Large intestine (tissue), 3 donors: Measurements from ENCODE around the gene DACH1. TPM values are rescaled to one million over a fixed set of nuclear protein-coding genes. Genes with fewer than 3 reads are reported as not detected.

Source experiments
- DNase-seq, 2 donors: peaks; one replicate each; pipeline versions ENCODE4 v3.0.0 to v3.0.0-alpha.2; 2013
- H3K27ac ChIP-seq: one replicate; pipeline ENCODE4 v1.5.1; 2013; ENCODE audit warnings: low read length
- H3K27me3 ChIP-seq: 2 replicates; pipeline ENCODE4 v1.6.1; 2013; ENCODE audit warnings: low read length; ENCODE audit not compliant: control insufficient read depth, insufficient read depth
- H3K36me3 ChIP-seq: 2 replicates; pipeline ENCODE4 v1.6.1; 2013; ENCODE audit warnings: low read length; ENCODE audit not compliant: control insufficient read depth, insufficient read depth
- H3K4me1 ChIP-seq: one replicate; pipeline ENCODE4 v1.6.1; 2013; ENCODE audit warnings: low read length; ENCODE audit not compliant: control insufficient read depth, insufficient read depth
- H3K4me3 ChIP-seq: one replicate; pipeline ENCODE4 v1.5.1; 2013; ENCODE audit warnings: low read length
- H3K9me3 ChIP-seq: one replicate; pipeline ENCODE4 v1.6.1; 2013; ENCODE audit warnings: mild to moderate bottlenecking, low read depth, low read length, moderate library complexity; ENCODE audit not compliant: control insufficient read depth
- WGBS: methylation state at CpG from one replicate; pipeline ENCODE4 v1.1.5; 2013; ENCODE audit warnings: low lambda C conversion rate; ENCODE audit not compliant: insufficient coverage; 5-methylcytosine and 5-hydroxymethylcytosine counted together
- polyA plus RNA-seq: library from polyadenylated mRNA; unstranded; fragments of 120-200 nt; gene quantifications from one replicate; pipeline ENCODE4 v1.2.1, GENCODE V29; 2013

DACH1 gene
- polyA plus RNA-seq, 1 donor, result 25.0 TPM

- no peak for DNase-seq
- Histone ChIP-seq H3K27ac (no peak overlapping the region), H3K27me3 (no peaks in the 10 kb centered on the region), H3K36me3 (no peaks in the 10 kb centered on the region), H3K4me3 (no peak overlapping the region), H3K9me3 (no peaks in the 10 kb centered on the region), H3K4me1 (peaks cover 7% of the 10 kb centered on the region)
- WGBS, result 92% methylated on average over 2 of the region's 6 CpGs
These were observed 12.9 kb upstream of the DACH1 start for GRCh38 chr13:71879808-71880344.

GRCh38 chr13:71879129-71879535 is 12.1 kb upstream of the DACH1 start:
- 0% methylated on average over 2 of the region's 3 CpGs for WGBS
- H3K4me3 ChIP-seq, result no peak overlapping the region
- H3K27ac ChIP-seq, result no peak overlapping the region

GRCh38 chr13:71877256-71877653 is 10.3 kb upstream of the DACH1 start:
- no peak for DNase-seq
- peaks cover 20% of the 10 kb centered on the region for H3K4me1 ChIP-seq
- no peaks in the 10 kb centered on the region for H3K27me3 ChIP-seq
- 20% methylated on average over 1 of the region's 5 CpGs for WGBS
- no peaks in the 10 kb centered on the region for H3K36me3 ChIP-seq
- no peaks in the 10 kb centered on the region for H3K9me3 ChIP-seq
- H3K4me3 ChIP-seq, result no peak overlapping the region
- H3K27ac ChIP-seq, result no peak overlapping the region

More at GRCh38 chr13:71879129-71879535, 12.1 kb upstream of the DACH1 start:
- H3K36me3 ChIP-seq, result no peaks in the 10 kb centered on the region
- peaks cover 10% of the 10 kb centered on the region for H3K4me1 ChIP-seq
- DNase-seq, result peak; percentile 42 to 73
- H3K27me3 ChIP-seq, result no peaks in the 10 kb centered on the region
- no peaks in the 10 kb centered on the region for H3K9me3 ChIP-seq

DNA sequence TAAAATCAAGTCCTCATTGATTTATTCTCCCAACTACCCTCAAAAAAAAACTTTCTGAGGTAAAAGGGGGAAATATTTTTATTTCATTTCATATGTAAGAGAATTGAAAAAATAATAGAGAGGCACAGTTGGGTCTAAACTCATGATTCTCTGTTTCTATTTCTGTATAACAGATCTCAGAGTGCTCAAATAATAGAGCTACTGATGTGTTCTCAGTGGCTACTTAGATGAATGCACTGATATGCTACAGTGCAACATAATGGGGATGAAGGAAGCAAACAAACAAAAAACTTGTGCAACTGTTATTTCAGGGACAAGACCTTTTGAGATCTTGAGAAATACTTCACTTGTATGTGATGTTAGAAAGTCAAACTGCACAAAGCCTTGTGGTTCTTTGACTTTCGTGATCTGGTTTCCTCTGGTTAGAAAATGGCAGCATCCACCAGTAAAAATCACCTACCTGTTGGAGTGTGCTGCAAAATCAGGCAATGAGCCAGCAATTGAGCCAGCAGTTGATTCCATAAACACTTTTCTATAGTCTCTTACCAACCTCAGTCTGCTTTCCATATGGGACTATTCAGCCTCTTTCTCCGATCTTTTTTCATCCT is 9.7 kb upstream of the DACH1 start:
- no peaks in the 10 kb centered on the region for H3K27me3 ChIP-seq
- no peak for DNase-seq
- H3K4me3 ChIP-seq, result no peak overlapping the region
- WGBS, result no CpG with 5 or more reads among the region's 2 CpGs
- H3K4me1 ChIP-seq, result peaks cover 20% of the 10 kb centered on the region
- no peak overlapping the region for H3K27ac ChIP-seq
- no peaks in the 10 kb centered on the region for H3K36me3 ChIP-seq
- H3K9me3 ChIP-seq, result no peaks in the 10 kb centered on the region

- WGBS, result 100% methylated on average over 1 of the region's 5 CpGs
- H3K4me1 ChIP-seq, result peaks cover 23% of the 10 kb centered on the region
- no peaks in the 10 kb centered on the region for H3K9me3 ChIP-seq
- H3K27me3 ChIP-seq, result no peaks in the 10 kb centered on the region
- no peak overlapping the region for H3K4me3 ChIP-seq
- H3K27ac ChIP-seq, result no peak overlapping the region
- DNase-seq, result no peak
- no peaks in the 10 kb centered on the region for H3K36me3 ChIP-seq
These were observed 8.8 kb upstream of the DACH1 start for GRCh38 chr13:71875823-71876222.

GRCh38 chr13:71874458-71874857 is 7.5 kb upstream of the DACH1 start:
- Histone ChIP-seq H3K27ac (peak overlapping the region; percentile 40), H3K27me3 (no peaks in the 10 kb centered on the region), H3K9me3 (no peaks in the 10 kb centered on the region), H3K4me3 (no peak overlapping the region), H3K36me3 (no peaks in the 10 kb centered on the region), H3K4me1 (peaks cover 23% of the 10 kb centered on the region)
- 14% methylated on average over 1 of the region's 2 CpGs for WGBS
- peak; percentile 62 to 85 for DNase-seq

GRCh38 chr13:71873418-71874247 is 6.6 kb upstream of the DACH1 start:
- H3K4me1 ChIP-seq, result peaks cover 22% of the 10 kb centered on the region
- no peaks in the 10 kb centered on the region for H3K9me3 ChIP-seq
- peak in 1 of 2 donors; percentile 59 for DNase-seq
- peak overlapping the region; percentile 29 for H3K27ac ChIP-seq
- WGBS, result 30% methylated on average over 2 of the region's 5 CpGs
- no peaks in the 10 kb centered on the region for H3K27me3 ChIP-seq
- no peak overlapping the region for H3K4me3 ChIP-seq
- no peaks in the 10 kb centered on the region for H3K36me3 ChIP-seq

DNA sequence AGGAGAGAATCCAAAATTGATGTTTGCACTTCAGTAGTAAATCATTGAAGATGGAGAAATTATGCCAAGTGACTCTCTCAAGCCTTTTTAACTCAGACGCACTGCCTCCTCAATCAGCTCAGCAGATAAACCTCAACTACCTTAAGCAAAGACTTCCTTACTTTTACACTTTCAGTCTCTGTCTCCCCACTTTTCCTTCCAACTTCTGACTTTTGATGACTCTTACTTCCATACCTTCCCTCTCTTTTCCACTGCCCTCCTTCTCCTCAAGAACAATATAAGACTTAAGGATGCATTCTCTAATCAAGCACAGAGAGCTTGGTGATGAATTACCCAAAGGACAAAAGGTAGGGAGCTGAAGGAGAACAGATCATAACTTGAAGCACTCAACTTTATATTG is 4.8 kb upstream of the DACH1 start:
- no peaks in the 10 kb centered on the region for H3K27me3 ChIP-seq
- no peak for DNase-seq
- H3K4me1 ChIP-seq, result peaks cover 28% of the 10 kb centered on the region
- H3K27ac ChIP-seq, result no peak overlapping the region
- no peak overlapping the region for H3K4me3 ChIP-seq
- WGBS, result 43% methylated on average over 1 of the region's 1 CpG
- no peaks in the 10 kb centered on the region for H3K9me3 ChIP-seq
- H3K36me3 ChIP-seq, result no peaks in the 10 kb centered on the region

DNA sequence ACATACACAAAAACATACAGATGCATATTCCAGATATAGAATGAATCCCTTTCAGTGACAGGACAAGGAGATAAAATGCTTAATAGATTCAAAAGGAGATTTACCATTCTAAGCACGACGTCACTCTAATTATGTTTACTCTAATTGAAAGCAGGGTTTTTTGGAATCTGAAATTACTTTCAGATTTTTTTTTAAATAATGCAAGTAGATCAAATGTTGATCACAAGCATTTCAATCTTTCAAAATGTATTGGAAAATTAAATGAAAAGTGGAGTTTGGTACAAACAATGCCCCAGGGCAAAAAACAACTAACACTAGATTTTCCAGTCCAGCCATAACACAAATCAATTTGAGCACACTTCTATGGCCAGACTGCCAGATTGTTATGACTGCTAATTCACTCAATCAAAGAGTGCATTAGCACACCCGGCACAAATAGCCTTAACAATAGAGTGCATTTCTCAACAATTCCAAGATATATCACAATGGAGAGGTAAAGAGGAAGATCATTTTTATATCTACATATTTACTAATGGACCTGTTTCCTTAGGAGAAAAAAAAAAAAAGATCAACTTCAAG is 4.3 kb upstream of the DACH1 start:
- peaks cover 28% of the 10 kb centered on the region for H3K4me1 ChIP-seq
- no peaks in the 10 kb centered on the region for H3K9me3 ChIP-seq
- no peak overlapping the region for H3K27ac ChIP-seq
- WGBS, result 85% methylated on average over 3 of the region's 3 CpGs
- H3K4me3 ChIP-seq, result no peak overlapping the region
- H3K27me3 ChIP-seq, result no peaks in the 10 kb centered on the region
- no peaks in the 10 kb centered on the region for H3K36me3 ChIP-seq
- no peak for DNase-seq

GRCh38 chr13:71870100-71870499 is 3.1 kb upstream of the DACH1 start:
- Histone ChIP-seq H3K36me3 (no peaks in the 10 kb centered on the region), H3K27me3 (no peaks in the 10 kb centered on the region)
- 100% methylated on average over 1 of the region's 8 CpGs for WGBS

More at GRCh38 chr13:71870100-71870499, 3.1 kb upstream of the DACH1 start:
- H3K4me1 ChIP-seq, result peaks cover 26% of the 10 kb centered on the region
- no peak overlapping the region for H3K4me3 ChIP-seq
- no peak for DNase-seq
- H3K9me3 ChIP-seq, result no peaks in the 10 kb centered on the region
- H3K27ac ChIP-seq, result no peak overlapping the region
